C4-2B (cell line): Measurements from ENCODE around the gene CCDC88B.
"Not testable (repeated sequence)": the region's sequence is repeated elsewhere in the genome, so short reads cannot be mapped to it uniquely, and the experiment has no call there.

Source experiments
- ZFX ChIP-seq: fragments of 450-650 bp; IDR thresholded peaks from 2 replicates; pipeline ENCODE4 v1.6.1; 2017
- TF ChIP-seq, protein P1 (sequence below): fragments of 450-650 bp; conservative IDR thresholded peaks from 2 replicates; pipeline ENCODE4 v1.5.1; 2017; ENCODE audit warnings: mild to moderate bottlenecking

GRCh38 chr11:64307795-64308194, 32.2 kb upstream of the CCDC88B start:
- TF ChIP-seq, protein P1, sequence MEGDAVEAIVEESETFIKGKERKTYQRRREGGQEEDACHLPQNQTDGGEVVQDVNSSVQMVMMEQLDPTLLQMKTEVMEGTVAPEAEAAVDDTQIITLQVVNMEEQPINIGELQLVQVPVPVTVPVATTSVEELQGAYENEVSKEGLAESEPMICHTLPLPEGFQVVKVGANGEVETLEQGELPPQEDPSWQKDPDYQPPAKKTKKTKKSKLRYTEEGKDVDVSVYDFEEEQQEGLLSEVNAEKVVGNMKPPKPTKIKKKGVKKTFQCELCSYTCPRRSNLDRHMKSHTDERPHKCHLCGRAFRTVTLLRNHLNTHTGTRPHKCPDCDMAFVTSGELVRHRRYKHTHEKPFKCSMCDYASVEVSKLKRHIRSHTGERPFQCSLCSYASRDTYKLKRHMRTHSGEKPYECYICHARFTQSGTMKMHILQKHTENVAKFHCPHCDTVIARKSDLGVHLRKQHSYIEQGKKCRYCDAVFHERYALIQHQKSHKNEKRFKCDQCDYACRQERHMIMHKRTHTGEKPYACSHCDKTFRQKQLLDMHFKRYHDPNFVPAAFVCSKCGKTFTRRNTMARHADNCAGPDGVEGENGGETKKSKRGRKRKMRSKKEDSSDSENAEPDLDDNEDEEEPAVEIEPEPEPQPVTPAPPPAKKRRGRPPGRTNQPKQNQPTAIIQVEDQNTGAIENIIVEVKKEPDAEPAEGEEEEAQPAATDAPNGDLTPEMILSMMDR: not testable (repeated sequence)
- TF ChIP-seq ZFX: not testable (repeated sequence)
